GM23338 (cell line): ENCODE results near the gene CFAP65. TPM values are rescaled to one million over a fixed set of nuclear protein-coding genes. Genes with fewer than 3 reads are reported as not detected.
A peak's percentile ranks its signal among the peaks of the same experiment; 100 is the strongest.

ENCODE experiments used
- ATAC-seq: fragments of 200-7000 bp; cut with Tn5 transposase; 3 replicates; pipeline ENCODE4 v1.9.1; 2020
- DNase-seq: peaks from one replicate; pipeline ENCODE4 v3.0.0-alpha.2; 2015; ENCODE audit warnings: low spot score
- H2AFZ ChIP-seq: fragments of 200-600 bp; sonication (generic); 2 replicates; pipeline ENCODE4 v1.8.0; 2016; ENCODE audit warnings: antibody characterized with exemption, mild to moderate bottlenecking, moderate library complexity
- H3F3A ChIP-seq: fragments of 200-600 bp; sonication (generic); replicated peaks from 2 replicates; pipeline ENCODE4 v1.8.0; 2017; ENCODE audit warnings: antibody characterized with exemption, mixed run types, low read depth
- H3K27ac ChIP-seq: fragments of 200-600 bp; sonication (generic); 2 replicates; pipeline ENCODE4 v1.6.1; 2016; ENCODE audit warnings: low read depth
- H3K27me3 ChIP-seq: fragments of 200-600 bp; sonication (generic); 2 replicates; pipeline ENCODE4 v1.8.0; 2016; ENCODE audit warnings: mild to moderate bottlenecking, mixed run types, moderate library complexity; ENCODE audit not compliant: insufficient read depth
- H3K36me3 ChIP-seq: fragments of 200-600 bp; sonication (generic); 2 replicates; pipeline ENCODE4 v1.8.0; 2016; ENCODE audit warnings: mild to moderate bottlenecking; ENCODE audit not compliant: insufficient read depth
- H3K4me1 ChIP-seq: fragments of 200-600 bp; sonication (generic); 2 replicates; pipeline ENCODE4 v1.8.0; 2016; ENCODE audit warnings: mild to moderate bottlenecking, moderate library complexity; ENCODE audit not compliant: insufficient read depth
- H3K4me2 ChIP-seq: fragments of 200-600 bp; sonication (generic); 2 replicates; pipeline ENCODE4 v1.7.1; 2017; ENCODE audit warnings: mixed run types
- H3K4me3 ChIP-seq: fragments of 200-600 bp; sonication (generic); 2 replicates; pipeline ENCODE4 v1.6.1; 2016; ENCODE audit warnings: mixed run types
- H3K79me2 ChIP-seq: fragments of 200-600 bp; sonication (generic); replicated peaks from 2 replicates; pipeline ENCODE4 v1.8.0; 2017; ENCODE audit warnings: mild to moderate bottlenecking; ENCODE audit not compliant: insufficient read depth
- H3K9me2 ChIP-seq: fragments of 200-600 bp; sonication (generic); 2 replicates; pipeline ENCODE4 v1.8.0; 2017; ENCODE audit not compliant: insufficient read depth
- H4K20me1 ChIP-seq: fragments of 200-600 bp; sonication (generic); replicated peaks from 2 replicates; pipeline ENCODE4 v1.8.0; 2017; ENCODE audit warnings: mild to moderate bottlenecking; ENCODE audit not compliant: insufficient read depth
- H3K27ac Mint-ChIP-seq: 2 replicates; pipeline ENCODE4 v1.8.0; 2020; ENCODE audit warnings: inconsistent platforms, mild to moderate bottlenecking, moderate library complexity, mixed read lengths
- H3K27me3 Mint-ChIP-seq: 3 replicates; pipeline ENCODE4 v1.8.0; 2022; ENCODE audit warnings: low read depth, mild to moderate bottlenecking, moderate library complexity, mixed read lengths, inconsistent platforms; ENCODE audit not compliant: insufficient read depth, poor library complexity
- H3K36me3 Mint-ChIP-seq: 3 replicates; pipeline ENCODE4 v1.8.0; 2021; ENCODE audit warnings: low read depth, mild to moderate bottlenecking, inconsistent platforms, moderate library complexity, mixed read lengths
- H3K4me1 Mint-ChIP-seq: 3 replicates; pipeline ENCODE4 v1.8.0; 2020; ENCODE audit warnings: mild to moderate bottlenecking, inconsistent platforms, mixed read lengths
- H3K4me3 Mint-ChIP-seq: 3 replicates; pipeline ENCODE4 v1.8.0; 2021; ENCODE audit warnings: moderate library complexity, mild to moderate bottlenecking, inconsistent platforms, mixed read lengths
- H3K9me3 Mint-ChIP-seq: 3 replicates; pipeline ENCODE4 v1.8.0; 2020; ENCODE audit warnings: moderate library complexity, mild to moderate bottlenecking, inconsistent platforms, mixed read lengths
- CREB1 ChIP-seq: fragments of 250-450 bp; sonication (Bioruptor Pico); IDR thresholded peaks from 2 replicates; pipeline ENCODE4 v1.5.0; 2020; ENCODE audit warnings: low read depth, mild to moderate bottlenecking, moderate library complexity
- CTCF ChIP-seq, 2 experiments: fragments of 200-600 bp in 1 of 2; sonication (generic) in 1 of 2; conservative IDR thresholded peaks; 2 replicates each; pipeline versions ENCODE4 v1.5.1 to v1.6.1; 2016 to 2017; ENCODE audit warnings: antibody characterized with exemption in 2 of 2, low read depth in 2 of 2, mild to moderate bottlenecking in 2 of 2, moderate library complexity in 1 of 2
- ETS1 ChIP-seq: IDR thresholded peaks from 2 replicates; pipeline ENCODE4 v1.6.1; 2016; ENCODE audit warnings: antibody characterized with exemption
- EZH2 ChIP-seq: fragments of 200-600 bp; sonication (generic); IDR thresholded peaks from one replicate; pipeline ENCODE4 v1.8.0; 2017; ENCODE audit warnings: antibody characterized with exemption, mild to moderate bottlenecking, low read depth; ENCODE audit not compliant: unreplicated experiment
- JUNB ChIP-seq: IDR thresholded peaks from one replicate; pipeline ENCODE4 v1.6.1; 2016; ENCODE audit warnings: antibody characterized with exemption; ENCODE audit not compliant: unreplicated experiment
- NANOG ChIP-seq: IDR thresholded peaks from 2 replicates; pipeline ENCODE4 v1.6.1; 2016; ENCODE audit warnings: antibody characterized with exemption, borderline replicate concordance
- POLR2AphosphoS5 ChIP-seq: IDR thresholded peaks from 2 replicates; pipeline ENCODE4 v1.6.1; 2016; ENCODE audit warnings: antibody characterized with exemption, low read depth
- REST ChIP-seq: IDR thresholded peaks from one replicate; pipeline ENCODE4 v1.6.1; 2018; ENCODE audit warnings: antibody characterized with exemption; ENCODE audit not compliant: unreplicated experiment
- STAT1 ChIP-seq: IDR thresholded peaks from one replicate; pipeline ENCODE4 v1.6.1; 2016; ENCODE audit warnings: antibody characterized with exemption; ENCODE audit not compliant: unreplicated experiment
- ZNF114 ChIP-seq: fragments of 250-450 bp; sonication (Bioruptor Pico); IDR thresholded peaks from 2 replicates; pipeline ENCODE4 v1.5.0; 2020; ENCODE audit warnings: mild to moderate bottlenecking, moderate library complexity
- ZNF462 ChIP-seq: fragments of 250-450 bp; sonication (Bioruptor Pico); IDR thresholded peaks from 2 replicates; pipeline ENCODE4 v1.5.0; 2020; ENCODE audit warnings: mild to moderate bottlenecking, moderate library complexity
- polyA plus RNA-seq: library from polyadenylated mRNA; unstranded; fragments of >200 nt; fragmentation: Nextera tagmentation; extraction: Ambion mirVana; gene quantifications from 2 replicates; pipeline ENCODE4 v1.2.1, GENCODE V29; 2016
- total RNA-seq: library from RNA; depleted of rRNA; stranded (reverse); fragments of >200 nt; shearing (Covaris generic); gene quantifications from 2 replicates; pipeline ENCODE4 v1.2.3, GENCODE V29; 2014

CFAP65 gene
- total and polyA plus RNA-seq, 2 experiments from 2014 or later, result 0.38 to 0.74 TPM

GRCh38 chr2:218959761-218960308, 81.5 kb downstream of the CFAP65 start (continued):
- no peak for TF ChIP-seq ZNF462
- no peak for TF ChIP-seq ZNF114
- TF ChIP-seq STAT1, result no peak
- TF ChIP-seq EZH2, result peak; percentile 83
- no peak for TF ChIP-seq JUNB
- TF ChIP-seq NANOG, result no peak

GRCh38 chr2:218959141-218959731, 82.1 kb downstream of the CFAP65 start, which contains the start of gene CDK5R2:
CDK5R2 (plus strand) TSS chr2:218959666; CDS start chr2:218959821, 155 bp downstream.
- Mint-ChIP-seq H3K27ac (no peak within 1 kb of the TSS), H3K36me3 (no peaks in the 10 kb centered on the region; the same call in 2 of the 3 replicates), H3K4me3 (peak within 1 kb of the TSS; percentile 82), H3K27me3 (peaks cover 67% of the 10 kb centered on the region), H3K4me1 (peaks cover 28% of the 10 kb centered on the region), H3K9me3 (no peaks in the 10 kb centered on the region)
- peak; percentile 76 for TF ChIP-seq CREB1 (CRISPR knock-in tag)
- no peak for TF ChIP-seq CTCF (conservative IDR thresholded peaks at IDR 0.05; ENCODE audit: low read depth in 2 of 2)
- TF ChIP-seq POLR2AphosphoS5, result peak; percentile 97
- peak; percentile 7 for TF ChIP-seq REST
- TF ChIP-seq ETS1, result 0 out of 2 replicates have a peak, but pooled peaks have one; percentile 30
- H4K20me1 ChIP-seq, result no peaks in the 10 kb centered on the region; the same call in 1 of the 2 replicates
- peaks cover 22% of the 10 kb centered on the region for H3K4me1 ChIP-seq
- no peaks in the 10 kb centered on the region for H3K79me2 ChIP-seq
- no peaks in the 10 kb centered on the region for H3K36me3 ChIP-seq
- no peaks in the 10 kb centered on the region for H3K9me2 ChIP-seq
- peaks cover 8% of the 10 kb centered on the region for H3F3A ChIP-seq
- DNase-seq (peak; percentile 97), ATAC-seq (peak; percentile 75)
- H3K4me3 ChIP-seq, result peak within 1 kb of the TSS; percentile 83
- peak within 1 kb of the TSS; percentile 95 for H3K4me2 ChIP-seq
- peak within 1 kb of the TSS; percentile 97 for H2AFZ ChIP-seq
- peaks cover 77% of the 10 kb centered on the region for H3K27me3 ChIP-seq
- H3K27ac ChIP-seq, result no peak within 1 kb of the TSS
